Inflammatory macrophage (primary cell): ENCODE data around the gene FANCG.

Experiments
- DNase-seq, 2 donors: peaks; one replicate each; pipeline ENCODE4 v3.0.0-alpha.2; 2020 to 2022
- total RNA-seq, 18 experiments: gene quantifications; one replicate each; lab custom pipeline; 2026; ENCODE audit warnings: mixed read lengths in 6 of 18, inconsistent platforms in 2 of 18; lab: John Stamatoyannopoulos, UW

FANCG gene
- 3.3 to 16.4 (median 11.0) reads per million in 18 experiments for total RNA-seq

DNA sequence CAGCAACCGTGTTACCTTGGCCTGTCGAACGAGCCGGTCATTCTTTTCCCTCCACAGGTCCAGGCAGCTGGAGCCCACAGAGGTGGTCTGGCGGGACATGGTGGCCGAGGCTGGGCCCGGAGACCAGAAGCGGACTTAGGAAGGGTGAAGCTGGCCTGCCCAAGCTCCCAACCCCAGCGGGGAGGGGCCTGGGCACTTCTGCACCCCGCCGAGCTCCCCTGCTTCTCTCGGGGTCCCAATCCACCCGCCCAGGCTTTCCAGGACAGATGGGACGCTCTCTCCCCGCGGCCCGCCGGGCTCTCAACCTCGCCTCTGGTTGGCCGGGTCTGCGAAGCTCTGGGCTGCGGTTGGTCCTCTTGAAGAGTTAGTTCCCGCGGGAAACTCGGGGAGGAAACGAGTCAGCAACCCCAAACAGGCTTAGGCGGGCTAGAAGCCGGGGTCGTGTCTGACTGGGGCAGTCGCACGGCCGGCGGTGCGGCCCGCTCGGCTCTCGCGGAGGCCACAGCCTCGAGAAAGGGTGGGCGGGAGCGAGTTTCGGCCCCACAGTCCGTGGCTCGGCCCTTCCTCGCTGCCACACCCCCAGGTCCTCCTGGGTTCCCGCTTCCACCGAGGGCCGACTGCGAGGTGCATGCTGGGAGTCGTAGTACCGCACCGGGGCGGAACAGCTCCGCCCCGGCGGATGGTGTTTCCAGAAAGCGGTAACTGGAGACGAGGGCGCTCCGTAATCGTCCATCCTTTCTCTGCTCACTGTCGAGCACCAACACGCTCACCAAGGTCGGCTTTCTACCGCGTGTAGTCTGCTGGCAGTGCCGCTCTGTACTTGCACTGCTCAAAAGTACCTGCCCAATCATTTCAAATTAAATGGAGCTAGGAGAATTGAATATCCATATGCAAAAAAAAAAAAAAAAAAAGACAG lies at the start of gene FANCG:
FANCG (minus strand) TSS at position 517 of the 916 bp plus-strand sequence; CDS start at position 99, 418 bp downstream.
- DNase-seq, result peak; percentile 89 to 93

GRCh38 chr9:35116898-35117551 lies 37.3 kb upstream of the FANCG start:
- DNase-seq, result peak; percentile 91 to 93

DNA sequence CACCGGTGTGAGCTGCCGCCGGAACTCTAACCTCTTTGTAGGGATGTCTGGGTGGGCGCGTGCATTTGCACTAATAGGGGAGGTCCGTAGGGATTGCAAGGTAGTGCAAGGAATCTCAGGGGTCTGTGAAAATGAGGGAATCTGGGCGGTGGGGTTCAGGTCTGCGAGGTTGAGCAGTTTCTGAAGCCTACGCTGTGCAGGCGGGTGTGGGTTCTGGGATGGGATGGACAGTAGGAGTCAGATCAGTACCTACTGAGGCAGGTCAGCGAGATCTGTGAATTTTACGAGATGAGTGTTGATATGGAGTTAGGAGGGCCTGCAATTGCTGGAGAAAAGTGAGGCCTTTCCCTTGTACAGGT lies 36.8 kb upstream of the FANCG start:
- DNase-seq, result no peak

- DNase-seq, result peak; percentile 97 to 98
Observed at GRCh38 chr9:35115680-35116538, 36.2 kb upstream of the FANCG start, which contains the start of gene ATOSB. Gene ATOSB, minus strand, starts transcription at chr9:35115862. Its CDS starts 7,588 bp downstream, at chr9:35108274.

- peak; percentile 89 to 90 for DNase-seq
Observed at GRCh38 chr9:35114840-35115628, 35.3 kb upstream of the FANCG start.

DNA sequence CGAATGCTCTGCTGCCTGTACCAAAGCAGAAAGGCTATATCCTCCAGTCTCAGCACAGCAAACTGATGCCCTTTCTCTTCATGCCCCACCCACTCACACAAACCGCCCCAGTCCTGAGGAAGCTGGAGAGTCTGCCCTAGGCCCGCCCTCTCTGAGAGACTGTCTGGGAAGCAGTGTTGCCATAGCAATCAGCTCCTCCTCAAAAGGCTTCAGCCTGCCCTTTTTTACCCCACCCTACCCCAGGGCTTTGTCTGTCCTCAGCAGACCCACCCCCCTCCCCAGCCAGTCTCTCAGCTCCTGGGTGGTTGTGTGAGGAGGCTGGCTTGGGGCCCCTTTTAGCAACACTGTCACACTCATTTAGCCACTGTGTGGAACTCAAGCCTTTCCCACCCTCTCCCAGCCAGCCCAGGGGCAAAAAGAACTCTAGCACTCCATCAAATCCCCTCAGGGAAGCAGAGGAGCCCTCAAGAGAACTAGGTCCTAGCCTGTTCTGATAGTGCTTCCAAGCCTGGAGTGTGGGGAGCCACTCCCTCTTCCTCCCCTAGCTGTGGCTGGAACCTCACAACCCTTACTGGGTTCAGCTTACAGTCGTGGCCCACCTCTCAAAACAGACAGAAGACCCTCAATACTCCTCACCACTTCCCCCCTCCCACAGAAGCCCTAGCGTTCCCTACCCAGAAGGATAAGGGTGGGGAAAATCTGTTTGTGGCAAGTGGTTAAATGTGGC lies 34.5 kb upstream of the FANCG start:
- DNase-seq, result peak; percentile 97

DNA sequence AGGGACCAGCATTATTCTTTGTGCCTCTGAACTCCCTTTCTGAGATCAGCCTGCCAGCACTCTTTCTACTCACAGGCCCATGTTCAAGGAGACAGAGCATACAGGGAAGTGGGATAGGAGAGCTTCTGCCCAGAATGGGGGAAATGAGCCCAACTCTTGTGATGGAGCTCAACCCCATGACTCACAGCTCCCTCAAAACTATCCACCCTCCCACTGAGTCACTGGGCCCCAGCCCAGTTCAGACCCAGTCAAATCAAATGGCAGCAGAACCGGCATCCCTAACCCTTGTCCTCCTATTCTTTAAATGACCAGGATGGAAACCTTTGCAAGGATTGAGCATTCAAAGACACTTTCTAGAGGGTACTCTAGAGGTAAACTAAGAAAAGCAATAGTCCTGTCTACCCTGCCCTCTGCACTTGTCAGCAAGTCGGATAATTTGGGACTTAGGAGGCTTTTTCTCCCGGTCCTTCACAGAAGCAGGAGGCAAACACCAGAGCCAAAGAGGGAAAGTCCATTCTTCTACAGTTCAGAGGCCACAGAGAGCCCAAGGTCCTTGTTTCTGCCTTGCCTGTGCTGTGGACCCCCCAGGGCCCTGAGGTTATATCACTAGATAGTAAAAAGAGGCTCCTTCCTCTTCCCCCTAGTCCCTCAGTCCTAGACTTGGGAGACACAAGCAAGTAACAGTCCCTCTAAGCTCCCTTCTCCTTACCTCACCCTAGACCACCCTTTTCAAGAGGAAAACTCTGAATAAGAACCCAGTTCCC lies 32.7 kb upstream of the FANCG start:
- DNase-seq, result peak; percentile 79 to 92

DNA sequence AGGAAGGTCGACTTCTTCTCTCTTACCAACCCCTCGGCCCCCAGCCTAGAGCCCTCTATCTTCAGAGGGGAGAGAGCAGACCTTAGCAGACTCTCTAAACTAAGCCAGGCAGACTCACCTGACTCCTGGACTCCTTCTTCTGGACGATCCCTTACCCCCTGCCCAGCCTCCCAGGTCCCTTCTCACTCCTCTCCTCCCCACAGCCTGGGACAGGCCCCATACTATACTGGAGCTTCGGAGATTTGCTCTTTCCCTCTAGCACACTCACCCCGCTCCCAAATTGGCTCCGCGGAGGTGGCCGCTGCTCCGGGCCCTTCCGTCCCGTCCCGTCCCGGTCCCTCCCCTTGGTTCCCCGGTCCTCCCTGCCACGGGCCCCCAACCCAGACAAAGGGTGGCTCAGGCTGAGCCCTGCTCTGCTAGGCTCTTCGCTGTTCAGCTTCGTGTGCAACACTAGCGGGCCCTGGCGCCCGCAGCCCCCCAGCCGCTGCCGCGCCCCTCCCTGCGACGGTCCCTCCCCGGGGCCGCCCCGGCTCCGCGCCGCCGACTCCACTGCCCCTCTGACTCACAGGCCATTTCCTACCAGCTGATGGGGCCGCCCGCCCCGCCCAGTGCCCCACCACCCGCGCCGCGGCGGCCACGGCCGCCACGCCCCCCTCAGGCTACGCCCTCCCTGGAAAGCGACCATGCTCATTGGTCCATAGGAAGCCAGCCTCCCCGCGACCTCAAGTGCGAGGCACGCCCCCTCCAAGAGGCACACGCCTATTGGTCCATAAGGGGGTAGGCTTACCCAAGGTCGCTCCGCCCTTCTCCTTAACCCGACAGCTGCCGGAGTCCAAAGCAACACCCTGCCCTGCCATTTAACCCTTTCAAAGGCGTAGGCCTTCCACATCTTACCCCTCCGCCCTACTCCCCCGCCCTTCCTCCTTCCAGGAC lies 31.5 kb upstream of the FANCG start:
- DNase-seq, result peak; percentile 99 to 100

- DNase-seq, result no peak
Observed at GRCh38 chr9:35110327-35110761, 30.6 kb upstream of the FANCG start.

DNA sequence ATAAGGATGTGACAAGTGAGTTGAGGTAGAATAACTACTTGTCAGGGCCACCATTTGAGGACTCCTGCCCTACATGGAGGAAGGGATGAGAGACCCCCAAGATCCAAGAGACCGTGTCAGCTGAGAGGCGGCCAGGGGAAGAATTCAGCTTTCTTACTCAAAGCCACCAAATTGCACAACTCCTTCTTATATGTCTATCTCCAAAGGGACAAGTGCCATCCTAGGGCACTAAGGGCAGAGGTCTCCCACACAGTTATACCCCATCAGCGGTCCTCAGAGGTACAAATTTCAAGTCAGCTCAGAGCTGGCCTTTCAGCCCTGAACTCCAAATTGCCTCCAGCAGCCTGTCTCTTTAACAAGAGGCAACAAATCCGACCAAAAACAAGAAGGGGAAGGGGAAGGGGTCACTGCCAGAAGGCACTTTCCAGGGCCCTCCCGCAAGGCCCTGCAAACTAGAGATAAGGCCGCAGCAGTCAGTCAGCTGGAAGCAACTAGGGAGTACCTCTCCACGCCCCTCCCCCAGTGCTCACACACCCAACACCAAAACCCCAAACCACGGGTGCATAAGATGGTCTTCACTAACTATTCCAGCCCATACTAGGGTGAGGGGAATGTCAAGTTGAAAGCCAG lies 29.3 kb upstream of the FANCG start:
- DNase-seq, result no peak

GRCh38 chr9:35108461-35108860 lies 28.7 kb upstream of the FANCG start:
- DNase-seq, result no peak

DNA sequence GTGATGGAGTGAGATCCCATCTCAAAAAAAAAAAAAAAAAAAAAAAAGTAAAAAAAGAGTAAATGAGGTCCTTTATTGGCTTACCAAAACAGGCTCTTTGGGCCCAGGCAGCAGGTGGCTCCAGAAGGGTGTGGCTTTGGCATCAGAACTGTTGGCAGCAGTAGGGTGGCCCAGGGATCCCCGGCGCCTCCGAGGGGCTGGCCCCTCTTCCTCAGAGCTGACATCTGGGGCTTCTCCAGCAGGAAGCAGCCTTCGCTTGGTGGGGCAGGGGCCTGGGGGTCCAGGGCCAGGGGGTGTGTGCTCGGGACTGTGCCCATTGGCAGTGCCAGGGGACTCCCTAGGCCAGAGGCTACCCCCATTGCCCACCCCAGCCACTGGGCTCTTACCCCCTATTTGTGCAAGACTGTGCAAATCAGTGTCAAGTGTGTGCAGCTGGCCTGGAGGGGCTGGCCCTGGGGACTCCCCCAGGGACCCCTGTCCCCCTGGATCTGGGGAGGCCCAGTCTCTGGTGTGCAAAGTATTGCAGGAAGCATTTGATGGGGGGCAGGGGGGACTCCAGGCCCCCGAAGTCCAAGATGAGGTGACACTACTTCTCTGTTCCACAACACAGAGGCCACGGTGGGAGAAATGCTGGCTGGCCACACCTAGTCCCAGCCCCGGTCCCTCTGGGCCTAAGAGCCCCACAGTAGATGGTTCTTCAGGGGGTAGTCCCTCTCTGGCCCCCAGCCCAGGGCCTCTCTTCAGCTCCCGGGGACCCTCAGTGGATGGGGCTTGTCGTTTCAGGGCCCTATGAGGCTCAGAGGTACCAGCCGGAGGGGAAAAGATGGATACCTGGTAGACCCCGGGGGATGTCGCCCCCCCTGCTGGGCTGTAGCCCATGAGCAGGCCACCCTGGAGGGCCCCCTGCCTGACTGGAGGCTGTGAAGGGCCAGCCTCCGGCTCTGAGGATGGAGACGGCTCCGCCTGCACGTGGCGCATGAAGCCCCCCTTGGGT lies 27.9 kb upstream of the FANCG start:
- no peak for DNase-seq

GRCh38 chr9:35106343-35106730 lies 26.6 kb upstream of the FANCG start:
- DNase-seq, result no peak

GRCh38 chr9:35105571-35106342 lies 26.0 kb upstream of the FANCG start:
- DNase-seq, result no peak

- no peak for DNase-seq
Observed at GRCh38 chr9:35105126-35105525, 25.4 kb upstream of the FANCG start.

- no peak for DNase-seq
Observed at GRCh38 chr9:35104586-35104985, 24.8 kb upstream of the FANCG start.
